Measurements from ENCODE around the gene KLC3.

KLC3 gene

DNA sequence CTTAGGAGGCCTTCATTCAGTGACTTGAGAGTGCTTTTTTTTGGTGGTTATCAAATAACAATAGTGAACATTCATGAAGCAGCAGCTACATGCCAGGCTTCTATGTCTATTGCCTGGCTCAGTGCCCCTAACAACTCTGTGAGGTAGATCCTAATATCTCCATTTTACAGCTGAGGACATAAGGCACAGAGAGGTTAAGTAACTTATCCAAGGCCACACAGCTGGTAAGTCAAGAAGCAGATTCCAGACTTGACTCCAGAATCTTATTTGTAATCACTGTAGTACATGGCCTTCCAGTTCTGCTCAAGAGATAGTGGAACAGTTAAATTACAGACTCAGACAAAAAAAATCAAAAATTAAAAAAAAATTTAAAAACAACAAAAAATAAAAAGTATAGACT lies 44.7 kb upstream of the KLC3 start:
- TF ChIP-seq POLR2AphosphoS5 (IDR thresholded peaks at IDR 0.05; ENCODE audit: low read depth, low read length) (no peak), SIN3A (IDR thresholded peaks at IDR 0.05; ENCODE audit: borderline replicate concordance, insufficient read depth, low read length) (no peak), TAF1 (IDR thresholded peaks at IDR 0.05; ENCODE audit: borderline replicate concordance, insufficient read depth, low read length) (no peak), FOXP2 (optimal IDR thresholded peaks at IDR 0.05; ENCODE audit: borderline replicate concordance, extremely low read depth, extremely low read length, insufficient read depth) (no peak)
- TF ChIP-seq, protein P1, sequence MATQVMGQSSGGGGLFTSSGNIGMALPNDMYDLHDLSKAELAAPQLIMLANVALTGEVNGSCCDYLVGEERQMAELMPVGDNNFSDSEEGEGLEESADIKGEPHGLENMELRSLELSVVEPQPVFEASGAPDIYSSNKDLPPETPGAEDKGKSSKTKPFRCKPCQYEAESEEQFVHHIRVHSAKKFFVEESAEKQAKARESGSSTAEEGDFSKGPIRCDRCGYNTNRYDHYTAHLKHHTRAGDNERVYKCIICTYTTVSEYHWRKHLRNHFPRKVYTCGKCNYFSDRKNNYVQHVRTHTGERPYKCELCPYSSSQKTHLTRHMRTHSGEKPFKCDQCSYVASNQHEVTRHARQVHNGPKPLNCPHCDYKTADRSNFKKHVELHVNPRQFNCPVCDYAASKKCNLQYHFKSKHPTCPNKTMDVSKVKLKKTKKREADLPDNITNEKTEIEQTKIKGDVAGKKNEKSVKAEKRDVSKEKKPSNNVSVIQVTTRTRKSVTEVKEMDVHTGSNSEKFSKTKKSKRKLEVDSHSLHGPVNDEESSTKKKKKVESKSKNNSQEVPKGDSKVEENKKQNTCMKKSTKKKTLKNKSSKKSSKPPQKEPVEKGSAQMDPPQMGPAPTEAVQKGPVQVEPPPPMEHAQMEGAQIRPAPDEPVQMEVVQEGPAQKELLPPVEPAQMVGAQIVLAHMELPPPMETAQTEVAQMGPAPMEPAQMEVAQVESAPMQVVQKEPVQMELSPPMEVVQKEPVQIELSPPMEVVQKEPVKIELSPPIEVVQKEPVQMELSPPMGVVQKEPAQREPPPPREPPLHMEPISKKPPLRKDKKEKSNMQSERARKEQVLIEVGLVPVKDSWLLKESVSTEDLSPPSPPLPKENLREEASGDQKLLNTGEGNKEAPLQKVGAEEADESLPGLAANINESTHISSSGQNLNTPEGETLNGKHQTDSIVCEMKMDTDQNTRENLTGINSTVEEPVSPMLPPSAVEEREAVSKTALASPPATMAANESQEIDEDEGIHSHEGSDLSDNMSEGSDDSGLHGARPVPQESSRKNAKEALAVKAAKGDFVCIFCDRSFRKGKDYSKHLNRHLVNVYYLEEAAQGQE (IDR thresholded peaks at IDR 0.05; ENCODE audit: insufficient read depth in 1 of 2, low read depth in 2 of 2, low read length in 2 of 2): no peak

- TF ChIP-seq SIN3A (IDR thresholded peaks at IDR 0.05; ENCODE audit: borderline replicate concordance, insufficient read depth, low read length) (no peak), TAF1 (IDR thresholded peaks at IDR 0.05; ENCODE audit: borderline replicate concordance, insufficient read depth, low read length) (no peak), POLR2AphosphoS5 (IDR thresholded peaks at IDR 0.05; ENCODE audit: low read depth, low read length) (no peak), FOXP2 (optimal IDR thresholded peaks at IDR 0.05; ENCODE audit: borderline replicate concordance, extremely low read depth, extremely low read length, insufficient read depth) (no peak)
- TF ChIP-seq, protein P1 (IDR thresholded peaks at IDR 0.05; ENCODE audit: insufficient read depth in 1 of 2, low read depth in 2 of 2, low read length in 2 of 2): no peak
Observed at GRCh38 chr19:45296355-45296754, 44.2 kb upstream of the KLC3 start.

GRCh38 chr19:45297674-45298073 lies 42.9 kb upstream of the KLC3 start:
- no peak for TF ChIP-seq FOXP2 (optimal IDR thresholded peaks at IDR 0.05; ENCODE audit: borderline replicate concordance, extremely low read depth, extremely low read length, insufficient read depth)
- TF ChIP-seq, protein P1 (IDR thresholded peaks at IDR 0.05; ENCODE audit: insufficient read depth in 1 of 2, low read depth in 2 of 2, low read length in 2 of 2): no peak
- no peak for TF ChIP-seq TAF1 (IDR thresholded peaks at IDR 0.05; ENCODE audit: borderline replicate concordance, insufficient read depth, low read length)
- no peak for TF ChIP-seq POLR2AphosphoS5 (IDR thresholded peaks at IDR 0.05; ENCODE audit: low read depth, low read length)
- no peak for TF ChIP-seq SIN3A (IDR thresholded peaks at IDR 0.05; ENCODE audit: borderline replicate concordance, insufficient read depth, low read length)

DNA sequence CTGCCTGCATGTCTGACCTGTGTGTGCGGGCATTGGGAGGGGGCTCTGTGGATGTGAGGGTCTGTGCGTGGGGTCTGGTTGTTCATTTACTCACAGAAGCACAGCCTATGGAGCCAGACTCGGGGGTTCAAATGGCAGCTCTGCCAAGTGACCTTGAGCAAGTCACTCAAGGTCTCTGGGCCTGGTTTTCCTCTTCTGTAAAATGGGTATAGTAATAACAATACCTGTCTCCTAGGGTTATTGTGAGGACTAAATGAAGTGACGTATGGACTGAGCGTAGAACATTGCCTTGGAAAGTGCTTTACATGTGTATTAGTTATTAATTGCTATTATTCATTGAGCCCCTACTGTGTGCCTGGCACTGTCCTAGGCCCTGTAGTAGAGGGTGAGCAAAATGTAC lies 42.3 kb upstream of the KLC3 start:
- TF ChIP-seq SIN3A (IDR thresholded peaks at IDR 0.05; ENCODE audit: borderline replicate concordance, insufficient read depth, low read length) (no peak), POLR2AphosphoS5 (IDR thresholded peaks at IDR 0.05; ENCODE audit: low read depth, low read length) (no peak), TAF1 (IDR thresholded peaks at IDR 0.05; ENCODE audit: borderline replicate concordance, insufficient read depth, low read length) (no peak), FOXP2 (optimal IDR thresholded peaks at IDR 0.05; ENCODE audit: borderline replicate concordance, extremely low read depth, extremely low read length, insufficient read depth) (no peak)
- TF ChIP-seq, protein P1 (IDR thresholded peaks at IDR 0.05; ENCODE audit: insufficient read depth in 1 of 2, low read depth in 2 of 2, low read length in 2 of 2): no peak

DNA sequence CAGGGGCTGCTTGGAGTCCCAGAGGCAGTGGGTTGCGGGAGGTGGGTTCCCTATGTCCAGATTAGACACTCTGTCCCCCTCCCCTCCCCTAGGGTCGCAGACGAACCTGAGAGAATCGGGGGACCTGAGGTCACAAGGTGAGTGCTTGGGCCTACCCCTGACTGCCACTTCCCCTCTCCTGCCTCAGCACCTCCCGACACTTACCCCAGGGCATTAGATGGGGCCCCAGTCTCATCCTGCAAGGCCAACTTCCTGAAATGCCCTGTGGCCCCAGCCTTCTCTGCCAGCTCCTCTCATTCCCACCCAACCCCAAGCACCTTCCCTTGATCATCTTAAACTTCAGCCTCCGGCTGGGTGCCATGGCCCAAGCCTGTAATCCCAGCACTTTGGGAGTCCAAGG lies 40.8 kb upstream of the KLC3 start:
- TF ChIP-seq SIN3A (IDR thresholded peaks at IDR 0.05; ENCODE audit: borderline replicate concordance, insufficient read depth, low read length) (no peak), FOXP2 (optimal IDR thresholded peaks at IDR 0.05; ENCODE audit: borderline replicate concordance, extremely low read depth, extremely low read length, insufficient read depth) (no peak), POLR2AphosphoS5 (IDR thresholded peaks at IDR 0.05; ENCODE audit: low read depth, low read length) (no peak), TAF1 (IDR thresholded peaks at IDR 0.05; ENCODE audit: borderline replicate concordance, insufficient read depth, low read length) (no peak)
- TF ChIP-seq, protein P1 (IDR thresholded peaks at IDR 0.05; ENCODE audit: insufficient read depth in 1 of 2, low read depth in 2 of 2, low read length in 2 of 2): no peak

Data from PFSK-1 (cell line).